Sigmoid colon (tissue), 4 donors: ENCODE results near the gene SNTG2.

Source experiments
- CTCF ChIP-seq, 4 experiments: fragments of 450-650 bp in 3 of 4; fragments of 200-600 bp in 1 of 4; IDR thresholded peaks; one replicate each; pipeline ENCODE4 v1.5.1; 2016 to 2019; ENCODE audit warnings: antibody characterized with exemption in 4 of 4, mild to moderate bottlenecking in 3 of 4, moderate library complexity in 2 of 4
- EP300 ChIP-seq, 4 donors: sonication (generic); formaldehyde crosslinking; IDR thresholded peaks; one replicate each; pipeline ENCODE4 v1.6.1; 2017; ENCODE audit warnings: antibody characterized with exemption in 4 of 4
- POLR2A ChIP-seq, 2 donors: fragments of 450-650 bp; IDR thresholded peaks; one replicate each; pipeline ENCODE4 v1.6.1; 2016; ENCODE audit warnings: antibody characterized with exemption in 2 of 2, mild to moderate bottlenecking in 2 of 2, moderate library complexity in 2 of 2
- POLR2AphosphoS5 ChIP-seq, 4 donors: sonication (generic); formaldehyde crosslinking; IDR thresholded peaks; one replicate each; pipeline ENCODE4 v1.6.1; 2017; ENCODE audit warnings: antibody characterized with exemption in 4 of 4

- TF ChIP-seq CTCF (IDR thresholded peaks at IDR 0.05): no peak
- TF ChIP-seq POLR2A (IDR thresholded peaks at IDR 0.05): no peak
- TF ChIP-seq POLR2AphosphoS5 (IDR thresholded peaks at IDR 0.05): no peak
- TF ChIP-seq EP300 (IDR thresholded peaks at IDR 0.05): no peak
Measured at GRCh38 chr2:1033069-1033468, 82.4 kb downstream of the SNTG2 start.
